NT2/D1 (cell line): ENCODE results near the gene ARID3C.

Source experiments
- SUZ12 ChIP-seq: IDR thresholded peaks from 2 replicates; pipeline ENCODE4 v1.6.1; 2011; ENCODE audit not compliant: insufficient read length, insufficient read depth; ENCODE audit errors: extremely low read depth
- YY1 ChIP-seq: IDR thresholded peaks from 2 replicates; pipeline ENCODE4 v1.6.1; 2011; ENCODE audit not compliant: insufficient read length, insufficient read depth
- ZNF274 ChIP-seq: IDR thresholded peaks from 2 replicates; pipeline ENCODE4 v1.6.1; 2011; ENCODE audit warnings: mild to moderate bottlenecking, low read depth, low read length

- TF ChIP-seq YY1: no peak
- no peak for TF ChIP-seq ZNF274
- no peak for TF ChIP-seq SUZ12
Measured at GRCh38 chr9:34675869-34676268, 47.0 kb upstream of the ARID3C start.
